HepG2 (cell line): Measurements from ENCODE around the gene MAGEC2. TPM values are rescaled to one million over a fixed set of nuclear protein-coding genes. Genes with fewer than 3 reads are reported as not detected.

Experiments
- ARNT ChIP-seq: fragments of 450-650 bp; IDR thresholded peaks from 2 replicates; pipeline ENCODE4 v1.6.1; 2017
- CREBL2 ChIP-seq: sonication (generic); formaldehyde crosslinking; IDR thresholded peaks from 2 replicates; pipeline ENCODE4 v1.8.1; 2023; ENCODE audit warnings: missing genetic modification reagents, mild to moderate bottlenecking, borderline replicate concordance
- PHF21A ChIP-seq: sonication (generic); formaldehyde crosslinking; IDR thresholded peaks from 2 replicates; pipeline ENCODE4 v1.5.0; 2020; ENCODE audit warnings: mild to moderate bottlenecking, missing genetic modification reagents
- SIX1 ChIP-seq: sonication (generic); formaldehyde crosslinking; IDR thresholded peaks from 2 replicates; pipeline ENCODE4 v1.4.0; 2020; ENCODE audit warnings: missing genetic modification reagents, borderline replicate concordance
- SMAD3 ChIP-seq: sonication (generic); formaldehyde crosslinking; IDR thresholded peaks from 2 replicates; pipeline ENCODE4 v1.4.0; 2020; ENCODE audit warnings: missing genetic modification reagents
- TBP ChIP-seq: sonication (generic); formaldehyde crosslinking; IDR thresholded peaks from 2 replicates; pipeline ENCODE4 v1.5.0; 2020; ENCODE audit warnings: missing genetic modification reagents
- ZNF609 ChIP-seq: sonication (generic); formaldehyde crosslinking; IDR thresholded peaks from 2 replicates; pipeline ENCODE4 v1.4.0; 2020; ENCODE audit warnings: mild to moderate bottlenecking, missing genetic modification reagents, borderline replicate concordance
- ZNF629 ChIP-seq: sonication (generic); formaldehyde crosslinking; conservative IDR thresholded peaks from 2 replicates; pipeline ENCODE4 v1.5.0; 2020; ENCODE audit warnings: missing genetic modification reagents
- polyA plus RNA-seq, 8 experiments: library from polyadenylated mRNA; depleted of rRNA in 3 of 8; stranded (reverse) in 7 of 8; unstranded in 1 of 8; fragments of >200 nt; fragmentation: Illumina TruSeq in 4 of 8; extraction: Trizol in 4 of 8; gene quantifications; 2 replicates each; pipeline versions ENCODE4 v1.2.1 to v1.2.3, GENCODE V29; 2011 to 2016; ENCODE audit warnings: low read depth in 4 of 8, missing spikeins in 1 of 8, mixed read lengths in 1 of 8; ENCODE audit not compliant: insufficient read depth in 1 of 8
- total RNA-seq, 5 experiments: library from RNA; depleted of rRNA; stranded (reverse); fragments of >200 nt; fragmentation: Illumina TruSeq; extraction: Trizol; gene quantifications; 2 replicates each; pipeline ENCODE4 v1.2.3, GENCODE V29; 2016; ENCODE audit warnings: low read depth in 1 of 5

Gene MAGEC2
- total and polyA plus RNA-seq, 2 of the 13 experiments (the other 11 are each of a cell fraction or from before 2014, with no cell fraction given), result not detected

- TF ChIP-seq ZNF609 (no peak), ZNF629 (CRISPR knock-in tag) (no peak), CREBL2 (CRISPR knock-in tag) (no peak), ARNT (no peak), TBP (CRISPR knock-in tag) (no peak), PHF21A (CRISPR knock-in tag) (no peak), SIX1 (CRISPR knock-in tag) (no peak), SMAD3 (CRISPR knock-in tag) (no peak)
Measured at GRCh38 chrX:142184756-142185602, 20.1 kb downstream of the MAGEC2 start (continued).
